HepG2 (cell line): Measurements from ENCODE around the gene TMCO4. TPM values are rescaled to one million over a fixed set of nuclear protein-coding genes. Genes with fewer than 3 reads are reported as not detected.
A peak's percentile ranks its signal among the peaks of the same experiment; 100 is the strongest.

Source experiments
- ARNTL ChIP-seq: sonication (generic); formaldehyde crosslinking; IDR thresholded peaks from 2 replicates; pipeline ENCODE4 v1.4.0; 2020; ENCODE audit warnings: mild to moderate bottlenecking, missing genetic modification reagents
- IRF2 ChIP-seq: IDR thresholded peaks from 2 replicates; pipeline ENCODE4 v1.6.1; 2018; ENCODE audit warnings: missing genetic modification reagents, missing compliant biosample characterization
- IRX3 ChIP-seq: sonication (generic); formaldehyde crosslinking; IDR thresholded peaks from 2 replicates; pipeline ENCODE4 v1.8.1; 2023; ENCODE audit warnings: mild to moderate bottlenecking, low read depth, missing genetic modification reagents, borderline replicate concordance
- ISL2 ChIP-seq: sonication (generic); formaldehyde crosslinking; IDR thresholded peaks from 2 replicates; pipeline ENCODE4 v1.5.0; 2020; ENCODE audit warnings: missing genetic modification reagents
- MAFF ChIP-seq: IDR thresholded peaks from 2 replicates; pipeline ENCODE4 v1.6.1; 2011; ENCODE audit warnings: low read depth, low read length, improper control_type of control experiment
- MYPOP ChIP-seq: sonication (generic); formaldehyde crosslinking; IDR thresholded peaks from 2 replicates; pipeline ENCODE4 v1.8.1; 2023; ENCODE audit warnings: mild to moderate bottlenecking, moderate library complexity, missing genetic modification reagents
- NCOA1 ChIP-seq: sonication (generic); formaldehyde crosslinking; IDR thresholded peaks from 2 replicates; pipeline ENCODE4 v1.9.0; 2021; ENCODE audit warnings: missing genetic modification reagents
- TBL1XR1 ChIP-seq: fragments of 150-350 bp; IDR thresholded peaks from 2 replicates; pipeline ENCODE4 v1.6.1; 2014; ENCODE audit warnings: borderline replicate concordance, low read length; ENCODE audit not compliant: partially characterized antibody
- ZFP62 ChIP-seq: sonication (generic); formaldehyde crosslinking; IDR thresholded peaks from 2 replicates; pipeline ENCODE4 v1.4.0; 2020; ENCODE audit warnings: missing genetic modification reagents
- ZNF235 ChIP-seq: sonication (generic); formaldehyde crosslinking; IDR thresholded peaks from 2 replicates; pipeline ENCODE4 v1.8.1; 2023; ENCODE audit warnings: mild to moderate bottlenecking, missing genetic modification reagents, borderline replicate concordance
- ZNF251 ChIP-seq: sonication (generic); formaldehyde crosslinking; IDR thresholded peaks from 2 replicates; pipeline ENCODE4 v1.9.0; 2021; ENCODE audit warnings: mild to moderate bottlenecking, missing genetic modification reagents
- ZNF264 ChIP-seq: sonication (generic); formaldehyde crosslinking; IDR thresholded peaks from 2 replicates; pipeline ENCODE4 v1.4.0; 2020; ENCODE audit warnings: missing genetic modification reagents
- ZNF33B ChIP-seq: sonication (generic); formaldehyde crosslinking; IDR thresholded peaks from 2 replicates; pipeline ENCODE4 v1.5.1; 2020; ENCODE audit warnings: mild to moderate bottlenecking, missing genetic modification reagents
- ZNF629 ChIP-seq: sonication (generic); formaldehyde crosslinking; conservative IDR thresholded peaks from 2 replicates; pipeline ENCODE4 v1.5.0; 2020; ENCODE audit warnings: missing genetic modification reagents
- ZNF768 ChIP-seq: sonication (generic); formaldehyde crosslinking; IDR thresholded peaks from 2 replicates; pipeline ENCODE4 v1.4.0; 2020; ENCODE audit warnings: missing genetic modification reagents
- ZNF773 ChIP-seq: sonication (generic); formaldehyde crosslinking; IDR thresholded peaks from 2 replicates; pipeline ENCODE4 v1.4.0; 2020; ENCODE audit warnings: missing genetic modification reagents, borderline replicate concordance
- ZNF839 ChIP-seq: sonication (generic); formaldehyde crosslinking; IDR thresholded peaks from 2 replicates; pipeline ENCODE4 v1.4.0; 2020; ENCODE audit warnings: missing genetic modification reagents, mild to moderate bottlenecking, borderline replicate concordance
- ZNF891 ChIP-seq: sonication (generic); formaldehyde crosslinking; IDR thresholded peaks from 2 replicates; pipeline ENCODE4 v1.5.0; 2020; ENCODE audit warnings: mild to moderate bottlenecking, missing genetic modification reagents
- ZSCAN5A ChIP-seq: sonication (generic); formaldehyde crosslinking; IDR thresholded peaks from 2 replicates; pipeline ENCODE4 v1.8.0; 2022; ENCODE audit warnings: mild to moderate bottlenecking, missing genetic modification reagents, borderline replicate concordance
- polyA plus RNA-seq, 8 experiments: library from polyadenylated mRNA; depleted of rRNA in 3 of 8; stranded (reverse) in 7 of 8; unstranded in 1 of 8; fragments of >200 nt; fragmentation: Illumina TruSeq in 4 of 8; extraction: Trizol in 4 of 8; gene quantifications; 2 replicates each; pipeline versions ENCODE4 v1.2.1 to v1.2.3, GENCODE V29; 2011 to 2016; ENCODE audit warnings: low read depth in 4 of 8, missing spikeins in 1 of 8, mixed read lengths in 1 of 8; ENCODE audit not compliant: insufficient read depth in 1 of 8
- total RNA-seq, 5 experiments: library from RNA; depleted of rRNA; stranded (reverse); fragments of >200 nt; fragmentation: Illumina TruSeq; extraction: Trizol; gene quantifications; 2 replicates each; pipeline ENCODE4 v1.2.3, GENCODE V29; 2016; ENCODE audit warnings: low read depth in 1 of 5
- TF ChIP-seq, protein P1 (sequence below): IDR thresholded peaks from 2 replicates; pipeline ENCODE4 v1.6.1; 2016; ENCODE audit warnings: low read depth, control low read depth
- TF ChIP-seq, protein P2 (sequence below): sonication (generic); formaldehyde crosslinking; IDR thresholded peaks from 2 replicates; pipeline ENCODE4 v1.5.0; 2020; ENCODE audit warnings: mild to moderate bottlenecking, missing genetic modification reagents, moderate library complexity
- TF ChIP-seq, protein P3 (sequence below): sonication (generic); formaldehyde crosslinking; conservative IDR thresholded peaks from 2 replicates; pipeline ENCODE4 v1.4.0; 2020; ENCODE audit warnings: missing genetic modification reagents

Gene TMCO4
- total and polyA plus RNA-seq, 2 of the 13 experiments (the other 11 are each of a cell fraction or from before 2014, with no cell fraction given), result 2.1 to 4.1 TPM

DNA sequence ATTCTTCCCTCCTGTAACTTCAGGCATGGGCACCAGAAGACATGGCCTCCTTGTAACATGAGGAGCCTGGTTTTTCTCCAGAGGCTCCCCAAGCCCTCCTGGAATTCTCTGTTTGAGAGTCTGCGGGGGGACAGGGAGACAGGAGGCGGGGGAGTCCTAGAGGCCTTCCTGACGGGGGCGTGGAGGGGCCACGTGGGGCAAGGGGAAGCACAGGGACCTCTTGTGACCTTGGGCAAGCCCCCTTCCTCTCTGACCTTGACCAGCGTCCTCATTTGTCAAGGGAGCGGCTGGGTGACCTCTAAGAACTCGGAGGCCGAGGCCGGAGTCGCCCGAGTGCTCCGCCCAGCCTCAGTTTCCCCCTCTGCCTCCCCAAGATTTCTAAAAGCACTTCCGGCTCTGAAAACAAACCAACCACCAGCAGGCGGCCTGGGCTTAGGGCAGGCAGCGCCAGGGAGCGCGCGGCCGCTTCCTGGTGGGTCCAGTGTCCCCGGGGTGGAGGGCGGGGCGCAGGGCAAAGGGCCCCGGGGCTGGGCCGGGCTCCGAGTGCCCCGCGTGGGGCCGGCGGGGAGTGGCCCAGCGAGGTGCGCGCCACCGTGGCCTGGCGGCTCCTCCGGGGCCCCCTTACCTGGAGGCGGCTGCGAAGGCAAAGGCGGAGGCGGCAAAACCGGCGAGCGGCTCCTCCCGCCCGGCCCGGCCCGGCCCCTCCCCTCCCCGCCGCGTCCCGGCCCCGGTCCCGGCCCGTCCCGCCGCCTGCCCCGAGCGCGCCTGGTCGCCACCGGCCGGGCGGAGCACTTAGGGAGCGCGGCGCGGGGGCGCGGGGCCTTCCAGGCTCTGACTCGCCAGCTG, at the start of gene TMCO4 (continued):
- TF ChIP-seq, protein P1, sequence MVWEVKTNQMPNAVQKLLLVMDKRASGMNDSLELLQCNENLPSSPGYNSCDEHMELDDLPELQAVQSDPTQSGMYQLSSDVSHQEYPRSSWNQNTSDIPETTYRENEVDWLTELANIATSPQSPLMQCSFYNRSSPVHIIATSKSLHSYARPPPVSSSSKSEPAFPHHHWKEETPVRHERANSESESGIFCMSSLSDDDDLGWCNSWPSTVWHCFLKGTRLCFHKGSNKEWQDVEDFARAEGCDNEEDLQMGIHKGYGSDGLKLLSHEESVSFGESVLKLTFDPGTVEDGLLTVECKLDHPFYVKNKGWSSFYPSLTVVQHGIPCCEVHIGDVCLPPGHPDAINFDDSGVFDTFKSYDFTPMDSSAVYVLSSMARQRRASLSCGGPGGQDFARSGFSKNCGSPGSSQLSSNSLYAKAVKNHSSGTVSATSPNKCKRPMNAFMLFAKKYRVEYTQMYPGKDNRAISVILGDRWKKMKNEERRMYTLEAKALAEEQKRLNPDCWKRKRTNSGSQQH, result no peak
- TF ChIP-seq ZFP62 (CRISPR knock-in tag) (no peak), ZNF251 (CRISPR knock-in tag) (no peak), ZNF773 (CRISPR knock-in tag) (0 out of 2 replicates have a peak, but pooled peaks have one; percentile 14), ZNF839 (CRISPR knock-in tag) (no peak), ISL2 (CRISPR knock-in tag) (0 out of 2 replicates have a peak, but pooled peaks have one; percentile 22), ZNF768 (CRISPR knock-in tag) (0 out of 2 replicates have a peak, but pooled peaks have one; percentile 9), ZSCAN5A (CRISPR knock-in tag) (no peak), IRF2 (CRISPR knock-in tag) (no peak), ARNTL (0 out of 2 replicates have a peak, but pooled peaks have one; percentile 25), ZNF235 (CRISPR knock-in tag) (0 out of 2 replicates have a peak, but pooled peaks have one; percentile 39), ZNF891 (CRISPR knock-in tag) (no peak), ZNF33B (CRISPR knock-in tag) (no peak), ZNF629 (CRISPR knock-in tag) (no peak), IRX3 (CRISPR knock-in tag) (no peak), MAFF (no peak), NCOA1 (CRISPR knock-in tag) (no peak), MYPOP (CRISPR knock-in tag) (no peak), TBL1XR1 (no peak), ZNF264 (CRISPR knock-in tag) (no peak)
- TF ChIP-seq, protein P2, sequence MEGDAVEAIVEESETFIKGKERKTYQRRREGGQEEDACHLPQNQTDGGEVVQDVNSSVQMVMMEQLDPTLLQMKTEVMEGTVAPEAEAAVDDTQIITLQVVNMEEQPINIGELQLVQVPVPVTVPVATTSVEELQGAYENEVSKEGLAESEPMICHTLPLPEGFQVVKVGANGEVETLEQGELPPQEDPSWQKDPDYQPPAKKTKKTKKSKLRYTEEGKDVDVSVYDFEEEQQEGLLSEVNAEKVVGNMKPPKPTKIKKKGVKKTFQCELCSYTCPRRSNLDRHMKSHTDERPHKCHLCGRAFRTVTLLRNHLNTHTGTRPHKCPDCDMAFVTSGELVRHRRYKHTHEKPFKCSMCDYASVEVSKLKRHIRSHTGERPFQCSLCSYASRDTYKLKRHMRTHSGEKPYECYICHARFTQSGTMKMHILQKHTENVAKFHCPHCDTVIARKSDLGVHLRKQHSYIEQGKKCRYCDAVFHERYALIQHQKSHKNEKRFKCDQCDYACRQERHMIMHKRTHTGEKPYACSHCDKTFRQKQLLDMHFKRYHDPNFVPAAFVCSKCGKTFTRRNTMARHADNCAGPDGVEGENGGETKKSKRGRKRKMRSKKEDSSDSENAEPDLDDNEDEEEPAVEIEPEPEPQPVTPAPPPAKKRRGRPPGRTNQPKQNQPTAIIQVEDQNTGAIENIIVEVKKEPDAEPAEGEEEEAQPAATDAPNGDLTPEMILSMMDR (CRISPR knock-in tag), result peak; percentile 58
- TF ChIP-seq, protein P3, sequence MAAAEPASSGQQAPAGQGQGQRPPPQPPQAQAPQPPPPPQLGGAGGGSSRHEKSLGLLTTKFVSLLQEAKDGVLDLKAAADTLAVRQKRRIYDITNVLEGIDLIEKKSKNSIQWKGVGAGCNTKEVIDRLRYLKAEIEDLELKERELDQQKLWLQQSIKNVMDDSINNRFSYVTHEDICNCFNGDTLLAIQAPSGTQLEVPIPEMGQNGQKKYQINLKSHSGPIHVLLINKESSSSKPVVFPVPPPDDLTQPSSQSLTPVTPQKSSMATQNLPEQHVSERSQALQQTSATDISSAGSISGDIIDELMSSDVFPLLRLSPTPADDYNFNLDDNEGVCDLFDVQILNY (CRISPR knock-in tag), result no peak
